WTC11 (cell line): Measurements from ENCODE around the gene PROKR2.

Experiments used
- ZNF263 ChIP-seq: sonication (generic); formaldehyde crosslinking; IDR thresholded peaks from 2 replicates; pipeline ENCODE4 v1.8.1; 2022; ENCODE audit warnings: low read depth, mild to moderate bottlenecking, moderate library complexity, missing genetic modification reagents
- TF ChIP-seq, protein P1 (sequence below): fragments of 200-600 bp; IDR thresholded peaks from 2 replicates; pipeline ENCODE4 v1.8.0; 2022; ENCODE audit warnings: antibody characterized with exemption

DNA sequence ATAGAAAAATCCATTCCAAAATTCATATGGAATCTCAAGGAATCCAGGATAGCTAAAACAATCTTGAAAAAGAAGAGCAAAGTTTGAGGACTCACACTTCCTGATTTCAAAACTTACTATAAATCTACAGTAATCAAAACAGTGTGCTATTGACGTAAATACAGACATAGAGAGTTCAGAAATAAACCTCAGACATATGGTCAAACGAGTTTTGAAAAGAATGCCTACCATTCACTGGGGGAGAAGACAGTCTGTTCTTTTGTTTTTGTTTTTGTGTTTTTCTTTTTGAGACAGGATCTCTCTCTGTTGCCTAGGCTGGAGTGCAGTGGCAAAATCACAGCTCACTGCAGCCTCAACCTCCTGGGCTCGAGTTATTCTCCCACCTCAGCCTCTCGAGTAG lies 25.3 kb upstream of the PROKR2 start:
- no peak for TF ChIP-seq ZNF263 (CRISPR knock-in tag)
- TF ChIP-seq, protein P1, sequence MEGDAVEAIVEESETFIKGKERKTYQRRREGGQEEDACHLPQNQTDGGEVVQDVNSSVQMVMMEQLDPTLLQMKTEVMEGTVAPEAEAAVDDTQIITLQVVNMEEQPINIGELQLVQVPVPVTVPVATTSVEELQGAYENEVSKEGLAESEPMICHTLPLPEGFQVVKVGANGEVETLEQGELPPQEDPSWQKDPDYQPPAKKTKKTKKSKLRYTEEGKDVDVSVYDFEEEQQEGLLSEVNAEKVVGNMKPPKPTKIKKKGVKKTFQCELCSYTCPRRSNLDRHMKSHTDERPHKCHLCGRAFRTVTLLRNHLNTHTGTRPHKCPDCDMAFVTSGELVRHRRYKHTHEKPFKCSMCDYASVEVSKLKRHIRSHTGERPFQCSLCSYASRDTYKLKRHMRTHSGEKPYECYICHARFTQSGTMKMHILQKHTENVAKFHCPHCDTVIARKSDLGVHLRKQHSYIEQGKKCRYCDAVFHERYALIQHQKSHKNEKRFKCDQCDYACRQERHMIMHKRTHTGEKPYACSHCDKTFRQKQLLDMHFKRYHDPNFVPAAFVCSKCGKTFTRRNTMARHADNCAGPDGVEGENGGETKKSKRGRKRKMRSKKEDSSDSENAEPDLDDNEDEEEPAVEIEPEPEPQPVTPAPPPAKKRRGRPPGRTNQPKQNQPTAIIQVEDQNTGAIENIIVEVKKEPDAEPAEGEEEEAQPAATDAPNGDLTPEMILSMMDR, result no peak
